CD4-positive, alpha-beta memory T cell (primary cell): ENCODE results near the gene VCX2. TPM values are rescaled to one million over a fixed set of nuclear protein-coding genes. Genes with fewer than 3 reads are reported as not detected.
"Not testable (repeated sequence)": the region's sequence is repeated elsewhere in the genome, so short reads cannot be mapped to it uniquely, and the experiment has no call there.

Source experiments
- CTCF ChIA-PET: fragments of 350-600 bp; sonication (Branson Sonifier 250); formaldehyde crosslinking; loops from one replicate; lab custom pipeline; 2021; ENCODE audit warnings: inconsistent platforms; ENCODE audit not compliant: partially characterized antibody; lab: Charles Lee
- POLR2A ChIA-PET: fragments of 350-600 bp; sonication (Branson Sonifier 250); formaldehyde crosslinking; loops from one replicate; lab custom pipeline; 2021; ENCODE audit not compliant: partially characterized antibody; lab: Charles Lee
- DNase-seq, 5 donors: peaks; one replicate each; pipeline versions ENCODE4 v3.0.0 to v3.0.0-alpha.2; 2020 to 2022; ENCODE audit warnings: mixed read lengths in 1 of 5
- H3K27ac ChIP-seq: one replicate; pipeline ENCODE4 v1.7.0; 2013; ENCODE audit warnings: low read depth, low read length
- H3K27me3 ChIP-seq: 2 replicates; pipeline ENCODE4 v1.7.0; 2013; ENCODE audit warnings: mild to moderate bottlenecking, low read length, moderate library complexity; ENCODE audit not compliant: insufficient read depth
- H3K36me3 ChIP-seq: 2 replicates; pipeline ENCODE4 v1.7.0; 2013; ENCODE audit warnings: mild to moderate bottlenecking, low read length, moderate library complexity; ENCODE audit not compliant: insufficient read depth
- H3K4me1 ChIP-seq: 2 replicates; pipeline ENCODE4 v1.7.0; 2013; ENCODE audit warnings: mild to moderate bottlenecking, low read length, moderate library complexity; ENCODE audit not compliant: insufficient read depth
- H3K4me3 ChIP-seq, 2 donors: one replicate each; pipeline ENCODE4 v1.7.0; 2013; ENCODE audit warnings: low read length in 2 of 2, mild to moderate bottlenecking in 1 of 2
- H3K9me3 ChIP-seq, 2 donors: one replicate each; pipeline ENCODE4 v1.7.0; 2013; ENCODE audit warnings: low read length in 2 of 2, control low read depth in 1 of 2; ENCODE audit not compliant: control insufficient read depth in 1 of 2
- H3K27ac Mint-ChIP-seq, 7 donors: one replicate each; pipeline ENCODE4 v1.8.0; 2020 to 2021; ENCODE audit warnings: mixed read lengths in 7 of 7, mild to moderate bottlenecking in 6 of 7, inconsistent platforms in 3 of 7, moderate library complexity in 3 of 7
- H3K27me3 Mint-ChIP-seq, 2 donors: one replicate each; pipeline ENCODE4 v1.8.0; 2020 to 2021; ENCODE audit warnings: mixed read lengths in 2 of 2
- H3K36me3 Mint-ChIP-seq, 2 donors: one replicate each; pipeline ENCODE4 v1.8.0; 2020 to 2021; ENCODE audit warnings: mixed read lengths in 2 of 2, inconsistent platforms in 1 of 2, mild to moderate bottlenecking in 1 of 2
- H3K4me1 Mint-ChIP-seq, 4 donors: one replicate each; pipeline ENCODE4 v1.8.0; 2020 to 2021; ENCODE audit warnings: mixed read lengths in 4 of 4, mild to moderate bottlenecking in 1 of 4
- H3K4me3 Mint-ChIP-seq, 8 donors: one replicate each; pipeline ENCODE4 v1.8.0; 2020 to 2021; ENCODE audit warnings: mixed read lengths in 8 of 8, mild to moderate bottlenecking in 7 of 8, moderate library complexity in 6 of 8, inconsistent platforms in 3 of 8
- H3K9me3 Mint-ChIP-seq, 8 donors: one replicate each; pipeline ENCODE4 v1.8.0; 2020 to 2021; ENCODE audit warnings: mixed read lengths in 8 of 8, mild to moderate bottlenecking in 5 of 8, inconsistent platforms in 3 of 8, moderate library complexity in 1 of 8
- intact Hi-C: fragments of 100-400 bp; cut with micrococcal nuclease; formaldehyde crosslinking; loops from one replicate; pipeline ENCODE4 v1.15.1; 2023
- polyA plus RNA-seq, 2 donors: library from polyadenylated mRNA; unstranded; fragments of 300-500 nt; fragmentation: Illumina TruSeq; gene quantifications; one replicate each; pipeline ENCODE4 v1.2.3, GENCODE V29; 2021
- total RNA-seq, 2 experiments: library from RNA; stranded (reverse); gene quantifications; one replicate each; pipeline ENCODE4 v1.2.3, GENCODE V29; 2021

Gene VCX2
- total and polyA plus RNA-seq, 4 experiments from 2014 or later = not detected

DNA sequence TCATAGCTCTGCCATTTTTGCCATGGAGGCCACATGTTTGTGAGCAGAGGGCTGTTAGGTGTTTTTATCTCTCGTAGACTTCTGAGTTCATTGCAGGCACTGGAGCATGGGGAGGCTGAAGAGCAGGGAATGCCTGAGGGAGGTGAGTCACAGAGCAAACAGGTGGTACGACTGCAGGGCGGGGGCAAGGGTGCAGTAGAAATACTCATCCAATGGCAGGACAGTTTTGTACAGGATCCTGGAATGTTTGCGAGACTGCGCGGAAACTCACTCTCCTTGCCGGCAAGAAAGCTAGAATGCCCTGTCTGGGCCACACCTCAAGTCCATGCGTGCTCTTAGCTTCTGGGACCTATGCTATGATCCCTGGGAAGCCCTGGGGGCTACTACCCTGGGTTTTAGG is 20.0 kb upstream of the VCX2 start:
- intact Hi-C loops = no loop called here
- Mint-ChIP-seq H3K4me1 (no peaks in the 10 kb centered on the region), H3K9me3 (peaks cover 0 to 28% (median 12%) of the 10 kb centered on the region in 8 donors), H3K27ac (no peak overlapping the region), H3K36me3 (no peaks in the 10 kb centered on the region), H3K27me3 (no peaks in the 10 kb centered on the region), H3K4me3 (no peak overlapping the region)
- ChIA-PET CTCF (no interaction called here), POLR2A (no interaction called here)
- no peak for DNase-seq
- no peaks in the 10 kb centered on the region for H3K9me3 ChIP-seq
- no peaks in the 10 kb centered on the region for H3K4me1 ChIP-seq
- H3K27ac ChIP-seq = no peak overlapping the region
- no peaks in the 10 kb centered on the region for H3K27me3 ChIP-seq
- H3K36me3 ChIP-seq = no peaks in the 10 kb centered on the region
- no peak overlapping the region for H3K4me3 ChIP-seq

GRCh38 chrX:8190341-8190830 is 19.3 kb upstream of the VCX2 start:
- ChIA-PET POLR2A (no interaction called here), CTCF (no interaction called here)
- Mint-ChIP-seq H3K27ac (no peak overlapping the region), H3K4me3 (no peak overlapping the region), H3K27me3 (no peaks in the 10 kb centered on the region), H3K36me3 (no peaks in the 10 kb centered on the region), H3K4me1 (no peaks in the 10 kb centered on the region), H3K9me3 (peaks cover 0 to 26% (median 12%) of the 10 kb centered on the region in 8 donors)
- no peak overlapping the region for H3K4me3 ChIP-seq
- intact Hi-C loops = no loop called here
- no peaks in the 10 kb centered on the region for H3K4me1 ChIP-seq
- DNase-seq = no peak
- no peaks in the 10 kb centered on the region for H3K27me3 ChIP-seq
- H3K27ac ChIP-seq = no peak overlapping the region
- H3K36me3 ChIP-seq = no peaks in the 10 kb centered on the region
- no peaks in the 10 kb centered on the region for H3K9me3 ChIP-seq

DNA sequence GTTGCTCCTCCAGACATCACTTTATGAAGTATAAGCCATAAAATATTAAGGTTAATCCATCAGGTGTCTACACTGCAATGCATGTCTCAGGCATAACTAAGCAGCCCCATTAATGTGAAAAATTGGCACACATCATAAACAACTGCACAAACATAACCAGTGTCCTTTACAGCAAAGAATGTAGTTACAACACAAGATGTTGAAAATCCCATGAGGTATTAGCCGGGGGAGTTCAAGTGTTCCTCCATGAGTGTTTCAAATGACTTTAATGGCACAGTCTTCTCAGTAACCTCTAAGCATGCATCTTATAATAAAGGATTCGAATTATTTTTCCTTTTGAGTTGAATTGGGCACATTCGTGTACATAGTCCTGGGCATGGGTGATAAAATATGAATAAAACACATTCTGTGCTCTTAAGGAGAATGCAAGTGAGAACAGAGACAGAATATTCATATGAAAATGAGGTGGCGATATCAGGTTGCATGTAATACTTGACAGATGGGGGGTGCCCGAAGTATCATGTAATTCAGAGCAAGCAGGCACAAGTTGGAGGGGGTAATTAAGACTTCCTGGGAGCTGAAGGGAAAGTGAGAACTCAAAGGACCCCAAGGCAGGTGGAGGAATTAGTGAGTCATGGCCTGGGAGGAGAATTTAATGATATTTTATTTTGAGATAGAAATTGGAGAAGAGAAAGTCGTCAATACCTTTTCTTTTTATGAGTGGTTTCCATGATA is 18.2 kb upstream of the VCX2 start:
- Mint-ChIP-seq H3K27me3 (no peaks in the 10 kb centered on the region), H3K4me3 (no peak overlapping the region), H3K4me1 (no peaks in the 10 kb centered on the region), H3K27ac (no peak overlapping the region), H3K9me3 (peaks cover 0 to 22% (median 7%) of the 10 kb centered on the region in 8 donors), H3K36me3 (no peaks in the 10 kb centered on the region)
- no peaks in the 10 kb centered on the region for H3K4me1 ChIP-seq
- POLR2A ChIA-PET = no interaction called here
- no peaks in the 10 kb centered on the region for H3K36me3 ChIP-seq
- no peak for DNase-seq
- CTCF ChIA-PET = no interaction called here
- no peaks in the 10 kb centered on the region for H3K27me3 ChIP-seq
- H3K27ac ChIP-seq = no peak overlapping the region
- intact Hi-C loops = no loop called here
- no peak overlapping the region for H3K4me3 ChIP-seq
- no peaks in the 10 kb centered on the region for H3K9me3 ChIP-seq

GRCh38 chrX:8183346-8183745 is 12.3 kb upstream of the VCX2 start:
- CTCF ChIA-PET = no interaction called here
- no peak overlapping the region for H3K4me3 Mint-ChIP-seq
- no peaks in the 10 kb centered on the region for H3K27me3 Mint-ChIP-seq
- Histone ChIP-seq H3K4me3 (no peak overlapping the region), H3K27ac (no peak overlapping the region), H3K27me3 (no peaks in the 10 kb centered on the region), H3K4me1 (no peaks in the 10 kb centered on the region), H3K9me3 (no peaks in the 10 kb centered on the region), H3K36me3 (no peaks in the 10 kb centered on the region)
- POLR2A ChIA-PET = no interaction called here
- no peak for DNase-seq
- H3K4me1 Mint-ChIP-seq = no peaks in the 10 kb centered on the region
- no peaks in the 10 kb centered on the region for H3K36me3 Mint-ChIP-seq
- H3K27ac Mint-ChIP-seq = no peak overlapping the region
- intact Hi-C loops = no loop called here
- H3K9me3 Mint-ChIP-seq = peaks cover 0 to 11% (median 3%) of the 10 kb centered on the region in 8 donors

- no peaks in the 10 kb centered on the region for H3K4me1 Mint-ChIP-seq
- H3K9me3 ChIP-seq = no peaks in the 10 kb centered on the region
- POLR2A ChIA-PET = no interaction called here
- H3K9me3 Mint-ChIP-seq = peaks cover 0 to 21% (median 7%) of the 10 kb centered on the region in 8 donors
- H3K4me3 ChIP-seq = no peak overlapping the region
- no peak overlapping the region for H3K27ac ChIP-seq
- no peak overlapping the region for H3K27ac Mint-ChIP-seq
- H3K27me3 ChIP-seq = no peaks in the 10 kb centered on the region
- no peaks in the 10 kb centered on the region for H3K27me3 Mint-ChIP-seq
- CTCF ChIA-PET = no interaction called here
- no peak for DNase-seq
- H3K36me3 Mint-ChIP-seq = peaks cover 0 to 5% of the 10 kb centered on the region in 2 donors
- intact Hi-C loops = no loop called here
- H3K4me1 ChIP-seq = no peaks in the 10 kb centered on the region
- no peak overlapping the region for H3K4me3 Mint-ChIP-seq
- H3K36me3 ChIP-seq = no peaks in the 10 kb centered on the region
These were observed 8.6 kb upstream of the VCX2 start for GRCh38 chrX:8179656-8180055.

- H3K9me3 ChIP-seq, H3K4me1 ChIP-seq, H3K27me3 ChIP-seq, H3K36me3 Mint-ChIP-seq, H3K4me3 ChIP-seq, intact Hi-C loops, H3K27me3 Mint-ChIP-seq, DNase-seq, H3K27ac Mint-ChIP-seq, H3K36me3 ChIP-seq, H3K4me1 Mint-ChIP-seq, H3K4me3 Mint-ChIP-seq, H3K27ac ChIP-seq, CTCF ChIA-PET, POLR2A ChIA-PET: not testable (repeated sequence)
- peaks cover 0 to 41% (median 21%) of the 10 kb centered on the region in 8 donors for H3K9me3 Mint-ChIP-seq
These were observed 17.1 kb downstream of the VCX2 start for GRCh38 chrX:8154011-8154410.

DNA sequence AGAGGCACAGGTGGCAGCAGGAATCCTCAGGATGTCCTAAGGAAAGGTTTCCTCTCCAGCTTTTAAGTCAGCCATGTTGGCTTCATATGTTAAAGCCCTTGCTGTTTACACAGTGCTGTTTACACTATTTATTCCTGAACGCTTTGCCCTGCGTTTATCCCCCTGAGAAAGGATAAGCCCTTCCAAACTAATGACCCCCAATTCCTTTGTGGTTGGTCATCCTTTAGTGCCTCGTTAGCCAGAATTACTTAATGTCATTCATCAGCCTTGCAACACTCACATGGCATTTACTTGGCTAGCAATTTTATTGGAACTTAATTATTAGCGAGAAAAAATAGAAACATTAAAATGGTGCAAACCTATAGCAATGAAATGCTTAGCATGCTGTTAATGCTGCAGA is 23.8 kb downstream of the VCX2 start:
- H3K27me3 Mint-ChIP-seq = no peaks in the 10 kb centered on the region
- no peaks in the 10 kb centered on the region for H3K36me3 Mint-ChIP-seq
- intact Hi-C loops = no loop called here
- H3K4me3 ChIP-seq = no peak overlapping the region
- ChIA-PET POLR2A (no interaction called here), CTCF (no interaction called here)
- no peaks in the 10 kb centered on the region for H3K36me3 ChIP-seq
- no peak overlapping the region for H3K27ac ChIP-seq
- no peaks in the 10 kb centered on the region for H3K9me3 ChIP-seq
- H3K27me3 ChIP-seq = no peaks in the 10 kb centered on the region
- no peaks in the 10 kb centered on the region for H3K4me1 ChIP-seq
- peaks cover 0 to 43% (median 24%) of the 10 kb centered on the region in 8 donors for H3K9me3 Mint-ChIP-seq
- no peaks in the 10 kb centered on the region for H3K4me1 Mint-ChIP-seq
- DNase-seq = no peak
- no peak overlapping the region for H3K27ac Mint-ChIP-seq
- H3K4me3 Mint-ChIP-seq = no peak overlapping the region
